Endothelial cell (in vitro differentiated cells): Measurements from ENCODE around the gene SH3PXD2A. TPM values are rescaled to one million over a fixed set of nuclear protein-coding genes. Genes with fewer than 3 reads are reported as not detected.

ENCODE experiments used
- DNase-seq: peaks from one replicate; pipeline ENCODE4 v3.0.0; 2021; ENCODE audit warnings: low spot score
- H3K27ac Mint-ChIP-seq: one replicate; pipeline ENCODE4 v1.8.0; 2021; ENCODE audit warnings: mixed read lengths, inconsistent platforms; ENCODE audit not compliant: unreplicated experiment
- H3K27me3 Mint-ChIP-seq: one replicate; pipeline ENCODE4 v1.8.0; 2021; ENCODE audit warnings: mild to moderate bottlenecking, moderate library complexity, mixed read lengths, inconsistent platforms; ENCODE audit not compliant: unreplicated experiment
- H3K36me3 Mint-ChIP-seq: one replicate; pipeline ENCODE4 v1.8.0; 2021; ENCODE audit warnings: mild to moderate bottlenecking, low read depth, mixed read lengths, inconsistent platforms; ENCODE audit not compliant: unreplicated experiment
- H3K4me1 Mint-ChIP-seq: one replicate; pipeline ENCODE4 v1.8.0; 2021; ENCODE audit warnings: mild to moderate bottlenecking, mixed read lengths, inconsistent platforms; ENCODE audit not compliant: unreplicated experiment
- H3K4me3 Mint-ChIP-seq: one replicate; pipeline ENCODE4 v1.8.0; 2021; ENCODE audit warnings: mild to moderate bottlenecking, mixed read lengths, inconsistent platforms; ENCODE audit not compliant: unreplicated experiment
- H3K9me3 Mint-ChIP-seq: one replicate; pipeline ENCODE4 v1.8.0; 2021; ENCODE audit warnings: mixed read lengths, inconsistent platforms; ENCODE audit not compliant: unreplicated experiment
- total RNA-seq: library from RNA; stranded (reverse); fragmentation: NEBNext Ultra II Directional; extraction: Animal tissue kit (Norgen Biotek cat#: 25700); gene quantifications from one replicate; pipeline ENCODE4 v1.2.1, GENCODE V29; 2021; ENCODE audit not compliant: unreplicated experiment
- TF ChIP-seq, protein P1 (sequence below): fragments of 200-600 bp; sonication (generic); IDR thresholded peaks from one replicate; pipeline ENCODE4 v1.5.0; 2021; ENCODE audit warnings: antibody characterized with exemption; ENCODE audit not compliant: unreplicated experiment

SH3PXD2A gene
- total RNA-seq, 1 donor from 2014 or later, result 59.9 TPM

DNA sequence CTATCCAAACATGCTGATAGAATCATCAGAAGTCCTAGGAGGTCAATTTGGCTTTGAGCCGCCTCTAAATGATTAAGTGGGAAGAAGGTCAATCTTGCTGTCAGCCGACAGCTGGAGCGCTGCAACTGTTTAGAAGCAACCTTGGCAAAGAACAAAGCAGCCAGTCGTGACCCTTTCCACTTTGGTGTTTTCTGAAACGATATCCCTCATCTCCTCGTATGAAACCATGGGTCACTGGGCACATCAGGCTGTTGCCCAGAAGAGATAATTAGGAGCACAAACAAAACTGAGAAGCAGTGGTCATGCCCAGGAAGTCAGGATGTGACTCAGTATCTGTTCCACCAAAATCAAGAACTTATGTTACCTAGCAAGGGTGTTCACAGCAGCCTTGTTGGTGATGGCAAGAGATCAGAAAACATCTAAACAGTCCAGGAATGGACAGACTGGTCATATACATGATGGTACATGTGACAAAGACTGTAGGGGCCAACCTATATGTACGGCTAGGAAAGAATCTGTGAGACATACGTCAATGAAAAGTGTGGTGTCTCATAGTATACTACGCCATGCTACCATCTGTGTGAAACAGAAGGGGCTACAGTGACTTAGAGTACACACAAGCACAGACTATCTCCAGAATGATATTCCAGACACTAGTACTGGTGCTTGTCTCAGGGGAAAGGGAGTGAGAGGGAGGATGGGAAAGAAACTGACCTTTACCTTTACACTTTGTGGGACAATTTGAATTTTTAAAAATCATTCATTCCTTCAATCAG is 40.2 kb upstream of the SH3PXD2A start:
- Mint-ChIP-seq H3K27me3 (no peaks in the 10 kb centered on the region), H3K4me3 (no peak overlapping the region), H3K4me1 (peaks cover 10% of the 10 kb centered on the region), H3K36me3 (peaks cover 12% of the 10 kb centered on the region), H3K27ac (no peak overlapping the region), H3K9me3 (no peaks in the 10 kb centered on the region)
- DNase-seq, result no peak
- TF ChIP-seq, protein P1, sequence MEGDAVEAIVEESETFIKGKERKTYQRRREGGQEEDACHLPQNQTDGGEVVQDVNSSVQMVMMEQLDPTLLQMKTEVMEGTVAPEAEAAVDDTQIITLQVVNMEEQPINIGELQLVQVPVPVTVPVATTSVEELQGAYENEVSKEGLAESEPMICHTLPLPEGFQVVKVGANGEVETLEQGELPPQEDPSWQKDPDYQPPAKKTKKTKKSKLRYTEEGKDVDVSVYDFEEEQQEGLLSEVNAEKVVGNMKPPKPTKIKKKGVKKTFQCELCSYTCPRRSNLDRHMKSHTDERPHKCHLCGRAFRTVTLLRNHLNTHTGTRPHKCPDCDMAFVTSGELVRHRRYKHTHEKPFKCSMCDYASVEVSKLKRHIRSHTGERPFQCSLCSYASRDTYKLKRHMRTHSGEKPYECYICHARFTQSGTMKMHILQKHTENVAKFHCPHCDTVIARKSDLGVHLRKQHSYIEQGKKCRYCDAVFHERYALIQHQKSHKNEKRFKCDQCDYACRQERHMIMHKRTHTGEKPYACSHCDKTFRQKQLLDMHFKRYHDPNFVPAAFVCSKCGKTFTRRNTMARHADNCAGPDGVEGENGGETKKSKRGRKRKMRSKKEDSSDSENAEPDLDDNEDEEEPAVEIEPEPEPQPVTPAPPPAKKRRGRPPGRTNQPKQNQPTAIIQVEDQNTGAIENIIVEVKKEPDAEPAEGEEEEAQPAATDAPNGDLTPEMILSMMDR, result no peak

DNA sequence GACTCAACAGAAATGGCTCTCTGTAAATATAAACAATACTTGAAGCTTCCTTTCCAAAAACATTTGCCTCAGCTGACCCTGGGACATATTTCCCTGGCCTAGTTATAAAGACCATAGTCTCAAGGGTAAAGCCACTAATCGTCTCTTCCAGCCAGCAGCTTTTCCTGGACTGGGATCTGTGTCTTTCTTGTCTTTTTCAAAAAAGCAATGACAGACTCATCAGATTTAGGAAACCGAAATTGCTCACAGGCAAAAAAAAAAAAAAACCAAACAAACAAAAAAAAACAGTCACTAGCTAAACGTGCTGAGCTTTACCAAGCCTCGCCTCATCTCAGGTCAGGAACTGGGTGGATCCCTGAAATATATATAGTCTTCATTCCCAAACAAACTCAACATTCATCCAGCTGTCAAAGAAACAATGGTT is 39.1 kb upstream of the SH3PXD2A start:
- Mint-ChIP-seq H3K27me3 (no peaks in the 10 kb centered on the region), H3K27ac (peak overlapping the region; percentile 16), H3K4me1 (peaks cover 10% of the 10 kb centered on the region), H3K4me3 (no peak overlapping the region), H3K36me3 (peaks cover 8% of the 10 kb centered on the region), H3K9me3 (no peaks in the 10 kb centered on the region)
- TF ChIP-seq, protein P1, result no peak
- no peak for DNase-seq

DNA sequence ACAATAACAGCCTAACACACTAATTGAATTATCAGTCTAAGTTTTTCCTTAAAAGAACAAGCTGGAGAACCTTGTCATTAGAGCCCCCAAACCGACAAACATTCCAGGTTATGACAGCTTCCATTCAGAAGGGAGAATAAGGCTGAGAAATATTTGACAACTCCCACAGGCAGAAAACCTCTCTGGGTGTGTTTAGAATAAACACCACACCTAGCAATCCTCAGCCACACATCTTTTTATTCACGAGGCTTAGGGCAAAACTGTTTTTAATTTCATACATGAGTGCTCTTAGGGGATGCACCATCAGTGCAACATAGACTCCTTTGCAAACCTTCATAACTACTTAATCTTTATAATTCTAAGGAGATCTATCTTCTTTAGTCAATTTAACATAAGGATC is 38.4 kb upstream of the SH3PXD2A start:
- DNase-seq, result no peak
- H3K36me3 Mint-ChIP-seq, result peaks cover 8% of the 10 kb centered on the region
- H3K4me3 Mint-ChIP-seq, result no peak overlapping the region
- H3K4me1 Mint-ChIP-seq, result peaks cover 10% of the 10 kb centered on the region
- H3K27me3 Mint-ChIP-seq, result no peaks in the 10 kb centered on the region
- H3K9me3 Mint-ChIP-seq, result no peaks in the 10 kb centered on the region
- TF ChIP-seq, protein P1, result no peak
- H3K27ac Mint-ChIP-seq, result no peak overlapping the region

DNA sequence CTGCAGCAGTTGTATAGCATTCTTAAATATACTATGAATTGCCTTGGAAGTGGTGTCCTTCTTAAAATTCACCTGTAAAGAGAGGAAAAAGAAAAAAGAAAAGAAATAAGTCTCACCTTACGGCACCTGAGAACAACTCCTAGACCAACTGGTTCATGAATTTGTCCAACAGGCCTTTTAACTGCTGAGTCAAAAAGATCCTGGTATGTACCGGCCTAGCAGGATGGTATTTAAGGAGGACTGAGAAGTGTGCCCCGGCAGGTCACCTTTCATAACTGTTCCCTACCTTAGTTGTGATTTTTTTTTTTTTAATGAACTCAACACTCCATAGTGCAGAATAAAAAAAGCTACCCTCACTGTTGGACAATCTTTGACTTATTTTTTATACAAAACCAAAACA is 36.8 kb upstream of the SH3PXD2A start:
- H3K9me3 Mint-ChIP-seq, result no peaks in the 10 kb centered on the region
- TF ChIP-seq, protein P1, result no peak
- H3K27ac Mint-ChIP-seq, result no peak overlapping the region
- peaks cover 3% of the 10 kb centered on the region for H3K36me3 Mint-ChIP-seq
- no peak overlapping the region for H3K4me3 Mint-ChIP-seq
- no peaks in the 10 kb centered on the region for H3K27me3 Mint-ChIP-seq
- DNase-seq, result no peak
- peaks cover 10% of the 10 kb centered on the region for H3K4me1 Mint-ChIP-seq

DNA sequence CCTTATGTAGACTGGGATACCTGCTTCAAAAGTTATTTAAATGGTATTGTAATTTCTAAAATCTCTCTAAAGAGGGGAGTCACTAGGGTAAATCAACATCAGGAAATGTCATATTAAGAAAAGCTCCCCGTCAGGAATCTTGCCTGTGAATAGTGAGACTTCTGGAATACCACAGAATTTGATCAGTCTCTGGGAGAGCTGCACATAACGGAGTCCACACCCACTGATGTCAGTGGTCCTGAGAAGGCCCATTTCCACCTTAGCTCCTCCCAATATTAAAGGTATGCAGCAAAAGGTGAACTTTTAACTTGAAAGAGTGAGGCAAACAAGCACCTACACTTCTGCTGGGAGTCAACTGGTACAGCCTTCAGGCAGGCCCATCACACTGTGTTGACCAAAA is 35.3 kb upstream of the SH3PXD2A start:
- Mint-ChIP-seq H3K27me3 (no peaks in the 10 kb centered on the region), H3K4me1 (peaks cover 10% of the 10 kb centered on the region), H3K27ac (no peak overlapping the region), H3K36me3 (no peaks in the 10 kb centered on the region), H3K4me3 (no peak overlapping the region), H3K9me3 (no peaks in the 10 kb centered on the region)
- TF ChIP-seq, protein P1, result no peak
- no peak for DNase-seq
